H54 (cell line): Measurements from ENCODE around the gene APOA1.
"Not testable (repeated sequence)": the region's sequence is repeated elsewhere in the genome, so short reads cannot be mapped to it uniquely, and the experiment has no call there.

Experiments
- DNase-seq: peaks from one replicate; pipeline ENCODE4 v3.0.0; 2011; ENCODE audit warnings: low spot score, mixed read lengths; ENCODE audit not compliant: insufficient read length
- FAIRE-seq: peaks from 3 replicates; lab custom pipeline; 2011; peaks lifted over from hg19 to GRCh38; lab: Jason Lieb, UNC
- POLR2A ChIP-seq: IDR thresholded peaks from 2 replicates; pipeline ENCODE4 v1.6.1; 2011; ENCODE audit warnings: low read depth, mild to moderate bottlenecking, low read length

APOA1 gene

GRCh38 chr11:116851626-116852025 is 14.2 kb upstream of the APOA1 start:
- no peak for TF ChIP-seq POLR2A
- FAIRE-seq (no peak), DNase-seq (no peak)

DNA sequence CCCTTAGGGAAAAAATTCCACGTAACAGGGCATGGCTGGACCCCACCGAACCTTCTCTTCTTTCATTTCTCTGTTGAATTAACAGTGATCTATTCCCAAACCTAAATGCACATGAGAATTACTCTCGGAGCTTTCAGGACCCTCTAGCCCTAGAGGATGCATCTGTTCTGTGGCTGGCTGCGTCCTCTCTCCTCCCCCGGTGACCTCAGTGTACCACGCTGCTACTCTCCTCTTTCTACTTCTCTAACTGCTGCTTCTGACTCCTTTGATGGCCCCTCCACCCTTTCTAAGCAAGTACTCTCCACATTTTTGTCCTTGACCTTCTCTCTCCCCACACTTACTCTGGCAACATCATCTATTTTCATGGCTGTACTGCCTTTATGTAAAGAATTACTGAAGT is 12.1 kb upstream of the APOA1 start:
- DNase-seq (no peak), FAIRE-seq (no peak)
- TF ChIP-seq POLR2A, result no peak

DNA sequence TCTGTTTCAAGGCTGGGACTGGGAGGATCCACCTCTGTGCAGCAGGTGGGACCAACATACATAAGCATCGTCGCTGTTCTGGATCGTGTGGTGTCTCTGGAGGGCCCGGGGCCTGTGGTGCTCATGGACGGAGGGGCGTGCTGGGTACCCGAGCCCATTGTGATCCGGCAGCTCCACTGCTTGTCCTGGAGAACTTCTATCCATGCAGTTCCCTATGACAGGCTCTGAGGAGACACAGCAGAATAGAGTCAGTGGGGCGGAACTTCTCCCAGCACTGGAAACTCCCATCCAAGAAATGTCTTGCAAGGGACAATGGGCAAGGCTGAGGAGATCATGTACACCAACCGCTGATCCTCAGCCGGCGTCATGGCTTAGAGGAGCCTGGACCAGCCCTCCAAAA is 11.6 kb upstream of the APOA1 start:
- FAIRE-seq, result no peak
- no peak for TF ChIP-seq POLR2A
- no peak for DNase-seq

- no peak for TF ChIP-seq POLR2A
- FAIRE-seq, result no peak
Measured at GRCh38 chr11:116847612-116848011, 10.2 kb upstream of the APOA1 start.

GRCh38 chr11:116844722-116845121 is 7.3 kb upstream of the APOA1 start:
- DNase-seq, result no peak
- TF ChIP-seq POLR2A, result no peak
- FAIRE-seq, result no peak

More at GRCh38 chr11:116847612-116848011, 10.2 kb upstream of the APOA1 start:
- DNase-seq, result no peak

GRCh38 chr11:116843661-116844060 is 6.2 kb upstream of the APOA1 start:
- no peak for TF ChIP-seq POLR2A
- FAIRE-seq (no peak), DNase-seq (no peak)

DNA sequence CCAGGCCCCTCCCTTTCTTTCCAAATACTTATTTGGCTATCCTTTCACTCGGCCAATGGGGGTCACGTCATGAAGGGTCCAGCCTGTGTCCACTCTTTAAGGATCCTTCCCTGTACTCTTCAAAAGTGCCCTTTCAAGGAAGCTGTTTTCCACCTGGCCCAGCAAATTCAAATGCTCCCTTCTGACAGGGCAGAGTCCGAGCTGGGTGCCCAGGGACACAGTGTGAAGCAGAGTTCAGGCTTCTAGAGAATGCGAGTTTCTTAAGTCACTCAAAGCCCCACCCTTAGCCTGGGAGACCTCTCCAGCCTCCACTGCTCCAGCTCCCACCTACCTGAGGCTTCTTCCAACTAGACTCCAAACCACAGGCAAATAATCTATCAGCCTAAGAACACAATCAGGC is 5.5 kb upstream of the APOA1 start:
- FAIRE-seq (no peak), DNase-seq (no peak)
- no peak for TF ChIP-seq POLR2A

GRCh38 chr11:116842117-116842516 is 4.7 kb upstream of the APOA1 start:
- no peak for DNase-seq
- no peak for FAIRE-seq
- no peak for TF ChIP-seq POLR2A

DNA sequence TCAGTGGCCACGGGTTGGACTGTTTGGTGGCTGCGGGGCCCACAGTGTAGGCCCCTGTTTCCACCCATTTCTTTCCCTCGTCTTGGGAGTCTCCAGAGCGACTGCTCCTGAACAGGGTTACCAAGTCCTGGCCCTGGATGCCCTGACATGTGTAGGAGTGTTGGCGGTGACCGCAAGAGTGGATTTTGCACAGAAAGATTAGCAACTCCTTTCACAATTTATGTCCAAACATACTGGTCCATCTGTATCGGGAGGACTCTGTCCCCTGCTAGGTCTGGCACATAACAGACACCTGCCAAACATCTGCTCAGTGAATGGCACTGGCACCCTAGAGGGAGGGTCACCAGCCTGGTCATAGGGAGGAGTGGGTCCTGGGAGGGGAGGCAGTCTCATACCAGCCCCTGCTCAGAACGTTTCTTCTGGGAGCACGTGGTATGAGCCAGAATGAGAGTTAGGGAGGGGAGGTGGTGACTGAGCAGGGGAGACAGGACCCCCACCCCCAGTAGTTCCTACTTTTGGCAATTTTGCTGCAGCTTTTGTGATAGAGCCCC is 3.4 kb upstream of the APOA1 start:
- FAIRE-seq (no peak), DNase-seq (no peak)
- no peak for TF ChIP-seq POLR2A

DNA sequence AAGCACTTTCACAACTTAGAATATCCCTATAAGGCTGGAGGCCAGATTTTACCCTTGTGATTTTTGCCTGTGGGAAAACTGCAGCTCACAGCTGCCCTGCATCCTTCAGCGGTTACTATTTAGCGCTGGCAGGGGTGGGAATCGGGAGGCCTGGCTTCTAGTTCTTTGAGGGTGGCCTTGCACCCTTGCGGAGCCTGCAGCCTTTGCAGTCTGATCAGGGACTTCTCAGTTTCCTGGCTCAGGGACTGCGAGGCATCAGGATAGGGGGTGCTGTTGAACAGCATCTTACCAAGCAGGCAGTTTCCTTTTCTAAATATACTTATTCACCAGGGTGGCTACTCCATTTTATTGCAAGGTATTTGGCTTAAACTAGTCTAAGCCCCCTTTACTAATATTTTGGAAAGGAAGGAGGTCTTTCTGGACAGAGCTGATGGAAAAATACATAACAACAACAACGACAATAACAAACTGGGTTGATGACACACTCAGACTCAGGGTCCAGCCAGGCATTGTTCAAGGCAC is 2.9 kb upstream of the APOA1 start:
- TF ChIP-seq POLR2A, result no peak
- FAIRE-seq (no peak), DNase-seq (no peak)

- DNase-seq (no peak), FAIRE-seq (no peak)
- no peak for TF ChIP-seq POLR2A
Measured at GRCh38 chr11:116838321-116839084, 1.1 kb upstream of the APOA1 start.

DNA sequence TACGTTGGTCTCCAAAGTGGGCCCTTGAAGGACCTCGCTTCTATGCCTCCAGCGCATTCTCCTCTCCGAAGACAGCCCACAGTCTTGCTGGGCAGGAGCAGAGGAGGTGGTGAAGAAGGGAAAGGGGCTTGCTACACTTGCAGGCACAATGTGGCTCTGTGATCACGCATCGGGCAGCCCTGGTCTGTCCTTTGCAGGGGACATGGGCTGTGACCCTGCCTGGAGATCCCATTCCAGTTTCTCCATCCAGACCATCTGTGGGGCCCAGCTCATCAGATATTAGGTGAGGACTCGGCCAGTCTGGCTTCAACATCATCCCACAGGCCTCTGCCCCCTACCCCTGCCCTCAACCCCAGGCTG is 810 bp downstream of the APOA1 start:
- TF ChIP-seq POLR2A, result no peak
- FAIRE-seq, result no peak
- DNase-seq, result no peak

GRCh38 chr11:116835791-116836631 is 1.4 kb downstream of the APOA1 start:
- no peak for TF ChIP-seq POLR2A
- no peak for DNase-seq
- FAIRE-seq, result no peak

- FAIRE-seq (no peak), DNase-seq (no peak)
- no peak for TF ChIP-seq POLR2A
Measured at GRCh38 chr11:116835042-116835772, 2.2 kb downstream of the APOA1 start.

- FAIRE-seq, DNase-seq: not testable (repeated sequence)
Measured at GRCh38 chr11:116834535-116835041, 2.8 kb downstream of the APOA1 start.
